Cardiac septum (tissue), 1 donor: Measurements from ENCODE around the gene CD1C. TPM values are rescaled to one million over a fixed set of nuclear protein-coding genes. Genes with fewer than 3 reads are reported as not detected.
"Not testable (repeated sequence)": the region's sequence is repeated elsewhere in the genome, so short reads cannot be mapped to it uniquely, and the experiment has no call there.

Experiments
- DNase-seq: peaks from one replicate; pipeline ENCODE4 v3.0.0-alpha.2; 2020; ENCODE audit warnings: low spot score
- intact Hi-C: fragments of 100-400 bp; cut with DNase I; formaldehyde crosslinking; loops from one replicate; pipeline ENCODE4 v1.14.0; 2022
- long read RNA-seq: library from polyadenylated mRNA; unstranded; transcript quantifications from one replicate; pipeline ENCODE4 v2.0.0, GENCODE V29; 2021
- total RNA-seq: library from RNA; stranded (reverse); fragmentation: NEBNext Ultra II Directional; extraction: Animal tissue kit (Norgen Biotek cat#: 25700); gene quantifications from one replicate; pipeline ENCODE4 v1.2.1, GENCODE V29; 2021
- donor health status: DM: no; HTN: no; CAD: no.

Gene CD1C
- total RNA-seq, result 0.22 TPM
- long read RNA-seq, result 0 reads

DNA sequence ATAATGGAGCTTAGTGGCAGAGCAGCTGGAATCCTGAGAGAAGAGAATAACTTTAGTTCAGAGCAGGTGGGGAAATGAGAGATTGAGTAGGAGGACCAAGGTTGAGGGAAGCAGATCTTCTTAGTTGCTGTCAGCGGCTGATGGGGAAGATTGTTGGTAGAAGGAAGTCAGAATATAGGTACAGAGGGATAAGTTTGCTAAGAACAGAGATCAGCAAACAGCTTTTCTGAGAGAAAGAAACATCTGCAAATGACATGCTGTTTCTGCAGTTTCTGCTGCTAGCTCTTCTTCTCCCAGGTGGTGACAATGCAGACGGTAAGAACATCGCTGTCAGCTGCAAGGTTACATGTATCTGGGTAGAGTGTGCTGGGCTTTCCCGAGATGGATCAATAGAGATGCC is at the start of gene CD1C:
CD1C (plus strand) TSS at position 113 of the 400 bp plus-strand sequence; CDS start at position 255, 142 bp downstream.
- DNase-seq, result no peak
- intact Hi-C loops, result no loop called here

DNA sequence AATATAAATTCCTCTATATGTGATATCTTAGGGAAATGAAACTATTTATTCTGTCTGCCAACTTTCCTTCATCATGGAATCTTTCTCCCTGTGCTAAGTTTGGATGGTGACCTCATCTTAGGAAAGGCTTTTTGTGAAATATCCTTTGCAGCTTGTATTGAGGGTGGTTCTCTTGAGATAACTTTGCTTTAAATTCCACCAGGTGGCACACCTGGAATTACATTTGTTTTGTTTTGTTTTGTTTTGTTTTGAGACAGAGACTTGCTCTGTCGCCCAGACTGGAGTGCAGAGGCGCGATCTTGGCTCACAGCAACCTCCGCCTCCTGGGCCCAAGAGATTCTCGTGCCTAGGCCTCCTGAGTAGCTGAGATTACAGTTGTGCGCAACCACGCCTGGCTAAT is 43.1 kb upstream of the CD1C start:
- DNase-seq, result no peak
- intact Hi-C loops, result no loop called here

DNA sequence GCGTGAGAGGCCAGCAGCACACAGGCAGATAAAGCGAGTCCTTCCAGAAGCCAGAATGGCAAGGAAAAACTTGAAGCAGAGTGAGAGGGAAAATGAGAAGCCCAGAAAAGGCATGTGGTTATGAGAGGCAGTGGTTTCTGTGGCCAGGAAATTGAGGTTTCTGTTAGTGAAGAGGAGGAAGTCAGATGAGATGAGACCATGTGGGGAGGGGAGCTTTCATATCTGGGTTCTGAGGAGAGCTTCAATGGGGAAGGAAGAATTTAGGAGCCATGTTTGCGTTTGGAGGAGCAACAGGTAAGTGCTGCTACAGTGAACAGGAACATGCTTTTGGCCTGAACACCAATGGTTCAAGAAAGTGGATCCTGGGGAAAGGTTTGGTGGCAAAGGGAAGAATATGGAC is 41.6 kb upstream of the CD1C start:
- intact Hi-C loops, result no loop called here
- no peak for DNase-seq

DNA sequence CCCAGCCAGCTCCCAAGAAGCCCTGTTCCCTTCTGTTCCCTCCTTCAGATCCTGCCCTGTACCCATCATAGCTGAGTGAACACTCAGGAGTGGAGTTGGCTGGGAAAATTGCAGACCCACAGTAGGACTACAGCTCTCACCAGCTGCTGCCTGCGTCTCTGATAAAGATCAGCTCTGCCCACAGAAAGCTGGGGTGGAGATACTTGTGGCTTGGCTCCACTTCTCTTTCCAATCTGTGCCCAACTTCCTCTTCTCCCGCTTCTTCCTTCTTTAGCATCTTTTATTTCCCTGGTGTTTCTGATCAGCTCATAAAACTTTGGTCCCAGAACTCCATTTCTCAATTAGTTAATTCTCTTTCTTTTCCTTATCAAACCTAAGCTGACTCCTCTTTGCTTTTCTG is 41.0 kb upstream of the CD1C start:
- intact Hi-C loops, result no loop called here
- DNase-seq, result no peak

DNA sequence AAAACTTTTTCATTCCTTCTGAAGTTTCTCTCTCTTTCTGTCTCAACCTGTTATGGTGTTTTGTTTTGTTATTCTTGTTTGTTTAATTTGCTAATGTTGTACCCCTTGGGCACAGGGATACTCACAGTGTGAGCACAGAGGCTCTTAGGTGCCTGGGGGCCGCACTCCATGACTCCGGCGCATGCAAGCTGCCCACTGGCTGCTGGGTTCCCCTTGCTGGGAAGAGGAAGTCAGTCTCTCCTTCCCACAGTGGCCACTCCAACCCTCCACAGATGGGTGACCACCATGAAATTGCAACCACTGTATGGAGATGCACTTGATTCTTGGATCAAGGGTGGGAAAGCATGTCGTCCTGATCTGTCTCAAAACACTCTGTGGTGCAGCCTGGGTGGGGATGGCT is 40.1 kb upstream of the CD1C start:
- DNase-seq, result no peak
- intact Hi-C loops, result no loop called here

DNA sequence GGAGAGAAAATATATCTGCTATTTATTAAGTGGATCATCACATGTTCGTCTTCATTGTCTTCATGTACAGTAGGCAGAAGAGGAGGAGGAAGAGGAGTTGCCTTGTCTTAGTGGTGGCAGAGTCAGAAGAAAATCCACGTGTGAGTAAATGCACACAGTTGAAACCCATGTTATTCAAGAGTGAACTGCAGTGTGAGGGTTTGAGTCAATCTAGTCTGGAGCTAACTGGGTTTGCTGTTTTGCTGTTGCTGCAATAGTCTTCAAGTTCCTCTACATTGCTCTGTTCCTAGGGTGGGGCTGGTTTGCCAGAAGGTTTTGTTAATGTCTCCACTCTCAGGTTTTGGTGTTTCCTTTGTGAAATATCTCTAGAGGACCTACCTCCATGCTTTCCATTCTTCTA is 38.6 kb upstream of the CD1C start:
- intact Hi-C loops, result no loop called here
- DNase-seq, result no peak

DNA sequence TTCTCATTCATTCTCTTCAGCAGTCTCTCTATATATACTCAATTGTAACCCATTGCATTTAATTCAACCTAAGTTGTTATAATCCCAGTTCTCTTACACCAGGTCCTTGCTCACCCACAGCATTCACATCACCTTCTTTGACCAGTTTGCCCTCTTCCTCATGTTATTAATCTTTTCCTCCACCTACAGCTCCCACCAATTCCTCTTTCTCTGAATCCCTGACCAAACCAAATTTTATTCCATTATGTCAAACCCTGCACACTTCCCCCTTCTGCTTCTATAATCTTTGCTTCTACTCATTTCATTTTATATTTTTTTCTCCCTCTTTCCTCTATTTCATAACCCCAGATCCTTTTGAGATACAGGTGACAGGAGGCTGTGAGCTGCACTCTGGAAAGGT is 34.1 kb upstream of the CD1C start:
- DNase-seq, result no peak
- intact Hi-C loops, result no loop called here

DNA sequence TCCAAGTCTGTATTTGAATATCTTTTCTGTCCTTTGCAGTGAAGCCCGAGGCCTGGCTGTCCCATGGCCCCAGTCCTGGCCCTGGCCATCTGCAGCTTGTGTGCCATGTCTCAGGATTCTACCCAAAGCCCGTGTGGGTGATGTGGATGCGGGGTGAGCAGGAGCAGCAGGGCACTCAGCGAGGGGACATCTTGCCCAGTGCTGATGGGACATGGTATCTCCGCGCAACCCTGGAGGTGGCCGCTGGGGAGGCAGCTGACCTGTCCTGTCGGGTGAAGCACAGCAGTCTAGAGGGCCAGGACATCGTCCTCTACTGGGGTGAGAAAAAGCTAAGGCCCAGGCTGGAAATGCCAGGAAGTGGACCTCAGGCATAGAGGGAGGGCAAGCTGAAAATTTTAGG is 33.0 kb upstream of the CD1C start:
- DNase-seq, intact Hi-C loops: not testable (repeated sequence)

DNA sequence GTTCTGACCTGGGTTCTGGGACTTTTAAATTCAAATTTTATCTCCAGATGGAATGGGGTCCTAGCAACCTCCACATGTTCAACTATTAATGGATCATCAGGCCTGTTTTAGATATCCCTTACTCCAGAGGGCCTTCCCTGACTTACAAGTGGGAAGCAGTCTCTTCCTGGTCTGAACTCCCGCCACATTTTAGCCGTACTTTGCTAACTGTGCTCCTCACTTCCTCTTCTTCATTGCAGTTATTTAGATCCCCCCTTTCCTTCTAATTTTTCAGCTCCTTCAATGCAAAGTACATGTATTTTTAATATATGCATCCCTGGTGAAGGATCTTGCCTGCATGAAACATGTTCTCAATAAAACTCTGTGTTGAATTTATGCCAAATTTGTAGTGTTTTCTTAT is 31.8 kb upstream of the CD1C start:
- no peak for DNase-seq
- intact Hi-C loops, result no loop called here

DNA sequence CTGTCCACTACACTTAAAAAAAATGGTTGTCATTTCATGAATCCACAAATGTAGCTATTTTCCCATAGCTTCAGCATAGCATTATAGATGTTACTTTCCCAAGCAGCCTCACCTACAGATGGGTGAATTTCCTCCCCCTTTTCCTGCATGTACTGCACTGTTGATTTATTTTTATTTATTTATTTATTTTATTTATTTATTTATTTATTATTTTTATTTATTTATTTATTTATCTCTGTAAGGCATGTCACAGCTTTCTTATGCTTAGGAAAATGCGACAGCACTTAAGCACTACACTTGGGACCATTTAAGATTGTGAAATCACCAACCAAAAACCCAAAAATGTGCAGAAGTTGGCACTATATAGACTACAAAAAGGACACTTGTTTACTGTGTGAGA is 30.6 kb upstream of the CD1C start:
- no peak for DNase-seq
- intact Hi-C loops, result no loop called here

DNA sequence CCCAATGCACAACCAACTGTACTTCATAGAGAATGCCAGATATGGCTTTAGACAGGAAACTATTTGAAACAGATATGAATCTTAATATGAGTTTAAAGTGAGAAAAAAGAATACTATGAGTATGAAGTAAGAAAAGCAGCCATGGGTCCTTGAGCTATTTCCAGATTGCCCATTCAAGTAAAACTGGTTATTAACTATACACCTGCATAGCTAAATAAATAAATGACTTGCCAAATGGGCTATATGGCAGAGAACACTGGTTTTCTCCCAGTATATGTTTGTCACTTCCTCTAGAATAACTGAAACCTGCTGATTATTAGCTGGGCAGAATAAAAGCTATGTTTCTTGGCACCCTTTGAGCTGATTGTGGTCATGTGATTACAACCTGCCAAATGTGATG is 17.0 kb upstream of the CD1C start:
- intact Hi-C loops, result no loop called here
- DNase-seq, result no peak

DNA sequence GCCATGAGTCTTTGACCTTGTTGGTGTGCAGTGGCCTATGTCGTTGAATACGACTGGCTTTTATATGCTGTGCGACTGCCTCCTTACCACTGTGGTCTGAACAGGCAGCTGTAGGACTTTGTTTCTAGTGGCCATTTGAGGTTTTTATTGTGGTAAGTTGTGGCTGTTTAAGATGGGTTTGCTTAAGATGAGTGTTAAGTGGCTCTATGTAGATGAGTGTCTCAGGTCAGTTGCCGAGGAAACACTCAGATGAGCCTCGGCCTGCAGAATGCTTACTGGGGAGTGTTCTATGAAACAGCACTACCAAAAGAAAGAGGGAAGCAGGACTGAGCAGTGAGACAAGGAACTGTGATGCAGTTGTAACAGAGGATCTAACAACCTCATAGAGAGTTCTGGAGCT is 14.9 kb upstream of the CD1C start:
- intact Hi-C loops, result no loop called here
- DNase-seq, result no peak

DNA sequence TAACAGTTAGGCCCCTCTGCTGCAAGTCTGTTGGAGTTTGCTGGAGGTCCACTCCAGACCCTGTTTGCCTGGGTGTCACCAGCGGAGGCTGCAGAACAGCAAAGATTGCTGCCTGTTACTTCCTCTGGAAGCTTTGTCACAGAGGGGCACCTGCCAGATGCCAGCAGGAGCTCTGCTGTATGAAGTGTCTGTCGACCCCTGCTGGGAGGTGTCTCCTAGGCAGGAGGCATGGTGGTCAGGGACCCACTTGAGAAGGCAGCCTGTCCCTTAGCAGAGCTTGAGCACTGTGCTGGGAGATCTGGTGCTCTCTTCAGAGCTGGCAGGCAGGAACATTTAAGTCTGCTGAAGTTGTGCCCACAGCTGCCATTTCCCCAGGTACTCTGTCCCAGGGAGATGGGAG is 7.3 kb upstream of the CD1C start:
- DNase-seq, intact Hi-C loops: not testable (repeated sequence)

DNA sequence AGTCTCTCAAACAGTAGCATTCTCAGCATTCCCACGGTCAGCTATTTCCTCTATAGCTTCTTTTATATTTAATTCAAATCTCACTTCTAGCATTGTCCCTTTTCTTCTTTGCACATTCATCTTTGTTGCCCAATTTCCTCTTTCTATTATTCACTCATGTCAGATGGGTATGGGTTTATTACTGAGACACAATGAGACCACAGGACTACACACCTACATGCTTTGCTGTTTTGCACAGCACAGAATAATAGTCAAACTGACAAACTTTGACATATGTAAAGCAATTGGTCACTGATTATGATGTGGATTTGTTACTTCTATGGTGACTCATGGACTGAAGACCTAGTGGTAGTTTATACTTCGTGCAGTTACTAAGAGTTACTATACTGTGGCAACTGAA is 5.8 kb upstream of the CD1C start:
- intact Hi-C loops, result no loop called here
- DNase-seq, result no peak

DNA sequence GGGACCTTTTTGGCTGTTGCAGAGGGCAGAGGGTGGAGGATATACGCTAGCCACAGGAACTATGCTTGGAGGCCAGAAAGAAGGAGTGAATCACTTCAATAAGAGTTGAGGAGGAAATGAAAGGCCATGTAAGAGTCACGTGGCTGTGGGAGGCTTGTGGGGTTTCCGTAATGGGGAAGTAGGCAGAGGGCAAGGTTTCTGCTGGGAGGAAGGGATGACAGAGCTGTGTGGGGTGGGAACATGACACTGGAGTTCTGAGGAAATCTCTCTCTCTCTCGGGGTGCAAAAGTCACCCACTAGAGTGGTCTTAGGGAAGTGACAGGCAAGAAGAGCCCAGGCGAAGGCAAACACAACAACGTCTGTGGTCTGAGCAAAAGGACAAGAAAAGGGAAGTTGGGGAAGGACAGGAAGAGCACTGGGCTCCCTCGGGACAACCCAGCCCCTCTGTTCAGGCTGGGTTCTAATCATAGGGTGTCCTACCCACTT is 3.9 kb upstream of the CD1C start:
- DNase-seq, result no peak

DNA sequence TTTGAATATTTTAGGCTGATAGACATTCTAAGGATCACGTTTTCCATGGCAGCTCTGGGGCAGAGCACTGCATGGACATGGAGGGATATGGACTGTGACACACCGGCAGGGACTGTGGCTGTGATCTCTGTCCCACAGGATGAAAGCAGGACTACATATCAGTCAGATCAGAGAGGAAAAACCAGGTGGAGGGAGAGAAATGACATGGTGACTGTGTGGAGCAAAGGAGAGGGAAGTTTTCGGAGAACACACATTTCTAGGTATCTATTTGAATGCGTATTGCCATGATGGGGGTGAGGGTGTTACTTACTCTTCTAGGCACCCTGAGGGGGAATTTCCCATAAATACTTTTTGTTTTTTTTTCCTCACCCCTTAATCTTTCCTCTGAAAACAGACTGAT is 3.2 kb upstream of the CD1C start:
- intact Hi-C loops, result no loop called here

More for the DNA sequence above, 3.9 kb upstream of the CD1C start:
- intact Hi-C loops, result no loop called here

DNA sequence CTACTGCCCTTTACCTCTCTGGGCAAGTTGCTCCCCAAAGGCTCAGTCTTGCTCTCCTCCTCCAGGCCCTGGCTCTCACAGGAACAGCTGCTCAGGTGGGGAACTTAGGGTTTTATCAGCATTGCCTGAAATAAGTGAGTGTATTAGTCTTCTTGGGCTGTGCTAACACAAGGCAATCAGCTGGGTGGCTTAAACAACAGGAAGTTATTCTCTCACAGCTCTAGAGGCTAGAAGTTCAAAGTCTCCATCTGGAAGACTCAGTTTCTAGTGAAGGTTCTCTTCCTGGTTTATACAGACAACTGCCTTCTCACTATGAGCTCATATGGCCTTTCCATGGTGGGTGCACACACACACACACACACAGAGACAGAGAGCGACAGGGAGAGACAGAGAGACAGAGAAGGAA is 2.8 kb upstream of the CD1C start:
- DNase-seq, result no peak
- intact Hi-C loops, result no loop called here

More for the DNA sequence above, 3.2 kb upstream of the CD1C start:
- no peak for DNase-seq

DNA sequence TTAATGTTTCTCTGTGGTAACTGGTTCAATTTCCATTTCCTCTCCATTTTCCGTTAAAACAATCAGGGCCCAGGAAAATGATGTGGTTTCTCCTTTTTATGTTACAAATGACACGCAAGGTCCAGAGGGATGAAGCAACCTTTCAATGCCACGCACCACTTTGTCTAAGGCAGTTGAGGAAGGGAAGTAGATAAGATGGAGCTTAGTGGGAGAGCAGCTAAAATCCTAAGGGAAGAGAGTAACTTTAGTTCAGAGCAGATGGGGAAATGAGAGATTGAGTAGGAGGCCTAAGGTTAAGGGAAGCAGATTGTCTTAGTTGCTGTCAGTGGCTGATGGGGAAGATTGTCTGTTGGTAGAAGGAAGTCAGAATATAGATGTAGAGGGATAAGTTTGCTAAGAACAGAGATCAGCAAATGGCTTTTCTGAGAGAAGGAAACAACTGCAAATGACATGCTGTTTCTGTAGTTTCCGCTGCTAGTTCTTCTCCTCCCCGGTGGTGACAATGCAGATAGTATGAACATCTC is 660 bp downstream of the CD1C start:
- no peak for DNase-seq
- intact Hi-C loops, result no loop called here

DNA sequence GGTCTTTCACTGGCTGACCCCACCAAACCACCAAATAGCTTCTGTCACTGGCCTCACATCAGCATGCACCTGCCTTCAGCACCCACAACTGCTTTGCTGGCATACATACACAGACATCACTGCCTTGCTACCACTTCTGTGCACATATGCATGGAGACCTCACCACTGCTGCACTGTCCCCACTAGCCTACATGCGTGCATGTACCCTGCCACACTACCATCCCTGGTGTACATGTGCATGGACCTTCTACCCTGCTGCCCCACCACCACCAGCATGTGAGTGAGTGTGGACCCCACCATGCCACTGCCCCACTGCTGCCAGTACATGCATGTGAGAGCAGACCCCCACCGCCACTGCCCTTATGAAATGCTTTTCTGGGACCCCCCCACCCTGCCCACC is 6.1 kb downstream of the CD1C start:
- intact Hi-C loops, result no loop called here
- DNase-seq, result no peak

DNA sequence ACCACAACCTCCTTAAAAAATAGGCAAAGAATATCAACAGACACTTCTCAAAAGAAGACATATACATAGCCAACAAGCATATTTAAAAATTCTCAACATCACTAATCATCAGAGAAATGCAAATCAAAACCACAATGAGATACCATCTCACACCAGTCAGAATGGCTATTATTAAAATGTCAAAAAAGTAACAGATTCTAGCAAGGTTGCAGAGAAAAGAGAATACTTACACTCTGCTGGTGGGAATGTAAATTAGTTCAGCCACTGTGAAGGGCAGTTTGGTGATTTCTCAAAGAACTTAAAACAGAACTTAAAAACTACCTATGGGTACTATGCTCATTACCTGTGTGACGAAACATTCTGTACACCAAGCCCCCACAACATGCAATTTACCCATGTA is 20.9 kb downstream of the CD1C start:
- intact Hi-C loops, result no loop called here
- DNase-seq, result no peak

DNA sequence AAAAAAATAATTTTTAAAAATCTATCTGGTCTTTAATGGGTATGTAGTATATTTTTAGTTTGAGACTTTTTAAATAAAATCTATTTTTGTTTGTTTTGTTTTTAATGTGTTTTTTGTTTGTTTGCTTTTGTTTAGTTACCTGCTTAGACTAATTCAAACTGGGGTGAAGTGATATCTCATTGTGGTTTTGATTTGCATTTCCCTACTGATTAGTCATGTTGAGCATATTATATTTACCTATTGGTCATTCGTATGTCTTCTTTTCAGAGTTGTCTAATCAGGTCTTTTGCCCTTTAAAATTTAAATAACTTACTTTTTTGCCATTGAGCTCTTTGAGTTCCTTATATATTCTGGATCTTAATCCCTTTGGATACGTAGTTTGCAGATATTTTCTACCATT is 21.3 kb downstream of the CD1C start:
- intact Hi-C loops, result no loop called here
- DNase-seq, result no peak

DNA sequence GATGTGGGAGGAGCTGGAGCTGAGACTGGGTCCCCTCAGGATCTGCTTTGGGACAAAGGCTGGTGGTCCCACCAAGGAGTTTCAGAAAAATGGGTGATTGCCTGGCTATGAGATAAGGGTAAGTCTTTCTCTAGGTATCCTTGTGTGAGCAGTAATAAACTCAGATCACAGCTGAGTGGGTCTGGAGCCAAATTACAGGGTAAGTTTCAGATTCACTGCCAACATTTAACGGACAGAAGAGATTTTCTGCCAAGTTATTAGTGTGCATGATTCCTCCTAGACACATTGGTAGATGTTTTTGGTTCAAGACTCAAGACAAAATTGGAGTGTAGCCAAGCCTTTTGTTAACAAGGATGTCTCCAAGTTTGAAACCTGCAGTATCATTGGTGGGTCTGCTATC is 34.1 kb downstream of the CD1C start:
- no peak for DNase-seq
- intact Hi-C loops, result no loop called here
